ENCODE measurements around the gene MEIOC.

DNA sequence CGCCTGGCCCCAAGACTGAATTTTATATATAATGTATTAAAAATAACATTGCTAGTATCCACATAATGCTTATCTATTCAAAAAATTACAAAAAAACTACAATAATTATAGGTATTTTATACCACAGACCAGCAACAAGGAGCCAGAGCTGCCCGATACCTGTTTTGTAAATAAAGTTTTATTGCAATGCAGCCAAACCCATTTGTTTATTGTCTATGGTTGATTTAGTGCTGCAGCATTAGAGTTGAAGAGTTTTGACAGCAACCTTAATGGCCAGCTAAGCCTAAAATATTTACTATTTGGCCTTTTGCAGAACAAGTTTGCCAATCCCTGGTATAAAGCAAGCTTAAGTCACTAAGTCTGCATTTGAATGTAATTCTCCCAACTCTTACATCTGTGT is 5.6 kb downstream of the MEIOC start:
- TF ChIP-seq POLR2A (IDR thresholded peaks at IDR 0.05; ENCODE audit: low read depth, low read length), result no peak
- TF ChIP-seq, protein P1, sequence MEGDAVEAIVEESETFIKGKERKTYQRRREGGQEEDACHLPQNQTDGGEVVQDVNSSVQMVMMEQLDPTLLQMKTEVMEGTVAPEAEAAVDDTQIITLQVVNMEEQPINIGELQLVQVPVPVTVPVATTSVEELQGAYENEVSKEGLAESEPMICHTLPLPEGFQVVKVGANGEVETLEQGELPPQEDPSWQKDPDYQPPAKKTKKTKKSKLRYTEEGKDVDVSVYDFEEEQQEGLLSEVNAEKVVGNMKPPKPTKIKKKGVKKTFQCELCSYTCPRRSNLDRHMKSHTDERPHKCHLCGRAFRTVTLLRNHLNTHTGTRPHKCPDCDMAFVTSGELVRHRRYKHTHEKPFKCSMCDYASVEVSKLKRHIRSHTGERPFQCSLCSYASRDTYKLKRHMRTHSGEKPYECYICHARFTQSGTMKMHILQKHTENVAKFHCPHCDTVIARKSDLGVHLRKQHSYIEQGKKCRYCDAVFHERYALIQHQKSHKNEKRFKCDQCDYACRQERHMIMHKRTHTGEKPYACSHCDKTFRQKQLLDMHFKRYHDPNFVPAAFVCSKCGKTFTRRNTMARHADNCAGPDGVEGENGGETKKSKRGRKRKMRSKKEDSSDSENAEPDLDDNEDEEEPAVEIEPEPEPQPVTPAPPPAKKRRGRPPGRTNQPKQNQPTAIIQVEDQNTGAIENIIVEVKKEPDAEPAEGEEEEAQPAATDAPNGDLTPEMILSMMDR (conservative IDR thresholded peaks at IDR 0.05; ENCODE audit: low read depth, low read length), result no peak
- TF ChIP-seq RCOR1 (IDR thresholded peaks at IDR 0.05; ENCODE audit: insufficient replicate concordance, low read length), result no peak

Data from IMR-90 (cell line).